Endothelial cell of umbilical vein (primary cell): ENCODE results near the gene ST3GAL4.

Experiments used
- CTCF ChIP-seq, 2 donors: IDR thresholded peaks; 1 replicate in 1 of 2; 2 replicates in 1 of 2; pipeline ENCODE4 v1.5.1; 2011; ENCODE audit warnings: low read length in 2 of 2, mild to moderate bottlenecking in 2 of 2, moderate library complexity in 2 of 2, control low read depth in 1 of 2, inconsistent platforms in 1 of 2, low read depth in 1 of 2; ENCODE audit not compliant: insufficient read depth in 1 of 2; ENCODE audit errors: extremely low read depth in 1 of 2
- POLR2A ChIP-seq: IDR thresholded peaks from 2 replicates; pipeline ENCODE4 v1.6.1; 2012; ENCODE audit warnings: low read depth, mild to moderate bottlenecking, control low read depth, low read length

GRCh38 chr11:126344141-126345080 lies 11.1 kb upstream of the ST3GAL4 start:
- TF ChIP-seq CTCF (IDR thresholded peaks at IDR 0.05; ENCODE audit: extremely low read depth in 1 of 2, insufficient read depth in 1 of 2, low read depth in 1 of 2, low read length in 2 of 2): no peak
- TF ChIP-seq POLR2A: no peak
